Activated naive CD8-positive, alpha-beta T cell treated with anti-CD3 and anti-CD28 coated beads, Interleukin-2, amount 50 U/mL, for 16 hours (primary cell): ENCODE data around the gene CLEC11A.

Experiments
- DNase-seq: peaks from one replicate; pipeline ENCODE4 v3.0.0-alpha.2; 2020; ENCODE audit warnings: low read depth, low spot score

Gene CLEC11A

DNA sequence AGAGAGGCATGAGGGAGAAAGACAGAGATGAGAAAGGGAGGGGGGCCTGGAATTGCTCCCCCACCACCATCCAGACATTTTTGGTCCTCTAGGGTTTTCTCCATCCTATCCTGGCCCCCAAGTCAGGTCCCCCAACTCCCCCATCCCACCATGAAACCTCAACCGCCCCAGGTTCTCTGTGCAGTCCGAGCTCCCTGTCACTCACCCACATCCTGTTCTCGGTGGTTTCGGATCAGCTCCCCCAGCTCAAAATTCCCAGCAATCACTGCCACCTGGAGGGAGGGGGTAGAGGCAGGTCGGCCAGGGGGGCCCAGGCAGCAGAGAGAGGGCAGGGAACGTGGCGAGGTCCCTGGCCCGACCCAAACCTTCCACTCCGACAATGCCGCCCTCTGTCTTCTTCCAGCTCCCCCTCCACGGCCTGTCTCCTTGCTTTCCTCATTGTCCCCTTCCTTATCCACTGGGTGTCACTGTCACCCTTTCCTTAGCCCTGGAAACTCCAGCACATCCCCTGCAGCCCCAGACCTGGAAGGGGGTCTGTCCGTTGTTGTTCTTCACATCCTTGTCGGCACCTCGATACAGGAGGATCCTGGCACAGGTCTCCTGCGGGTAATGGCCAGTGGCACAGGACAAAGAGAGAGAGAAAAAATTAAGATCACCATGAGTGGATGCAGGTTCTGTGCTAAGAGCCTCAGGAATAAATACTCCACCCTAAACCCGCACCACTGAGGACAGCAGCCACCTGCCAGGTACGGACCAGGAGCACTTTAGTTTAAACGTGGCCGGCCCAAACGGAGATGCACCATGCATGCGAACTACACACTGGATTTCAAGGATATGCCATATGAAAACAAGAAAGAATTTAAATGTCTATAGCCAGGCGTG is 19.0 kb upstream of the CLEC11A start:
- no peak for DNase-seq

DNA sequence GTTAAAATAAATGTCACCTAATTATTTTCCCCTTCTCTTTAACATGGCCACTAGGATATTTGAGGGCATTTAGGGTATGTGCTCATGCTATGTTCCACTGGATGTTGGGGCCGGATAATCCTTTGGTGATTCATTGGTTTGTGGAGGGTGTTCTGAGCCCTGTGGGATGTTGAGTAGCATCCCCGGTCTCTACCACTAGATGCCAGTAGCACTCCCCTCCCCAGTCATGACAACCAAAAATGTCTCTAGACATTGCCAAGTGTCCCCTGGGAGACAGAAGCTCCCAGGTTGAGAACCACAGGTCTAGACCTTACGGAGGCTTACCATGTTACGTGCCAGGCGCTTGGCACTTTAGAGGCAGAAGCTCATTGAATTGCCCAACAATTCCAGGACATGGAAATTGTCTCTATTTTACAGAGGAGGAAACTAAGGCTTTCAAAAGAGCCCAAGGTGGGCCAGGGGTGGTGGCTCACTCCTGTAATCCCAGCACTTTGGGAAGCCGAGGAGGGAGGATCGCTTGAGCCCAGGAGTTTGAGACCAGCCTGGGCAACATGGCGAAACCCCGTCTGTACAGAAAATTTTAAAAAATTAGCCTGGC is 17.6 kb upstream of the CLEC11A start:
- DNase-seq: no peak

DNA sequence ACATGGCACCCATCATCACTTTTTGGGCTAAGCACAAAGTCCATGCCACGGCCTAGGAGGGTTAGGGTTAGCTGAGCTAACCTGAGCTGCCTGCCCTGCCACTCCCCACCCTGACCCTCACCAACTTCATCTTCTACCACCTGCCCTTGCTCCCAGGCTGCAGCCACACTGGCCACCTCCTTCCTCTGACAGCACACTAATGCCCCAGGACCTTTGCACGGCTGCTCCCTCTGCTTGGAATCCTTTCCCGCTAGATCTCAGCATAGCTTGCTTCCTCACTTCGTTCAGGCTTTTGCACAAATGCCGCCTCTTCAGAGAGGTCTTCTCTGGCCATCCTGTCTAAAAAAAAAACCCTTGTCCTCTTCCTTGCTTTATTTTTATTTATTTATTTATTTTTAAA is 16.8 kb upstream of the CLEC11A start:
- no peak for DNase-seq

DNA sequence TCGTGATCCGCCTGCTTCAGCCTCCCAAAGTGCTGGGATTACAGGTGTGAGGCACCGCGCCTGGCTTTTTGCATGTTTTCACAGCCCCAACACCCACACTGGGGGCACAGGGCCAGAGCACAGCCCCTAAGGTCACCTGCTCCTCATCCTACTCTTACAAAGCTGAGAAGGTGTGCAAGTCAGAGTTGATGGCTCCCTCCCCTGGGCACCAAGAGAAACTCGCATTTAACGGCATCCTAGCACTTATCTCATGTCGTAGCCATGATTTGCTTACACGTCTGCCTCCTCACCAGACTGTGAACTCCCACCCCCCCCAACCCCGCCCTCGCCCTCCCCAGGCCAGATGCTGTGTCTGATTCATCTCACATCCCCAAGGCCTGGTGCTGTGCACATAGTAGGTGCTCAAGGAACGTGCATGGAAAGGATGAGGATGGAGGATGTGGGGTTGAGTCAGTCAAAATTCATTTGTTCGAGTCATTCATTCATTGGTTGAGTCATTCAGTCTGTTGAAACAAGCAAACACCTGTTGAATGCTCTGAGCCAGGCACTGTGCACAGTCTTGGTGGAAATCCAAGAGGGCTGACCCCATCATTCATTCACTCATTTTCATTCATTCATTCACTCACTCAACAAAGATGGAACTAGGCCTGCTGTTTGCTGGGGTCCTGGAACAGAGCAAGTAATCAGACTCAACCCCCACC is 14.8 kb upstream of the CLEC11A start:
- DNase-seq: no peak

DNA sequence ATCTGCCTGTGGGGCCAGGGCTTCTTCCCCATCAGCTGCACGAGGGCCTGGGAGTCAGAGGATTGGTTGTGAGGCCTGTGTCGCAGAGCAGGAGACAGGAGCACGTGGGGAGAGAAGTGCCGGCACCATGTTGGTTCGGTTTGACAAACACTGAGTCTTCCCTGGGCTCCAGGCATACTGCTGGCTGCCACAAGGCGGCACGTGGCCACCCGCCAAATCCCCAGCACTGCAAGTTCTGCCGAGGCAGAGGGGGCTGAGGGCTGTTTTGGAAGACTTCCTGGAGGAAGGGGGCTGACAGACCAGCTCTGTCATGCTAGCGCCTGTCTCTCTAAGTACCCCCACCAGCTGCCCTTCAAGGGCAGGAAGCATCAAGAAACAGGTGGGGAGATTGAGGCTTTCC is 13.1 kb upstream of the CLEC11A start:
- DNase-seq: no peak

DNA sequence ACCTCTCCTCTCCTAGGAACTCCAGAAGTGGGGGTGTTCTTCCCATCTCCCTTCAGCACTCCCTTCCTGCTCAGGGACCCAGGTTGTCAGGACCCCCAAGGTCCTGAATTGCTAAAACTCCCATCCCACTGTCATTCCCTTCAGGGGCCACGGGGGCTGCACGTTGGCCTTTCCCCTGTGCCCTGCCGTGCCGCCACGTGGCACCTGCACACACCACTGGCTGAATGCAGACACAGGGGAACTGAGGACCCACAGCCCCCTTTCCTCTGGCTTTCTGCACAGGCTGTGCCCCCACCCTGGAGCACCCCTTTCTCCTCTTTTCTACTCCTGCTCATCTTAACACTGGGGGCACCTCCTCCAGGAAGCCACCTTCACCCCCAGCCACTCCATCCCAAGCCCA is 12.6 kb upstream of the CLEC11A start:
- no peak for DNase-seq

DNA sequence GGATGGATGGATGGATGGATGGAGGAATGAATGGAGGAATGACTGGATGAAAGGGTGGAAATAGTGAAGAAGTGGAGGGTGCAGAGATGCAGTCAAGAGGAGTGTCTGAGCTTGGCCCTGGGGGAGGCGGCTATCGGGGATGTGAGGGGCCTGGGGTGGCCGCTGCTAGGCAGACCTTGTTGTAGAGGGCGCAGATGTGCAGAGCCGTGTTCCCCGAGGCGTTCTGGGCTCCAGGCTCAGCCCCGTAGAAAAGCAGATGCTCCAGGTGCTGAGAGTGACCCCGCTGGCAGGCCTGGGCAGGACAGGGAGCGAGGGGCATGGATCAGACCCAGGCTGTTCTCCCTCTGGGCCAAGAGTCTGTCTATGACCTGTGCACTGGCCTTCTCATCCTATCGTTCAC is 12.0 kb upstream of the CLEC11A start:
- DNase-seq: no peak

DNA sequence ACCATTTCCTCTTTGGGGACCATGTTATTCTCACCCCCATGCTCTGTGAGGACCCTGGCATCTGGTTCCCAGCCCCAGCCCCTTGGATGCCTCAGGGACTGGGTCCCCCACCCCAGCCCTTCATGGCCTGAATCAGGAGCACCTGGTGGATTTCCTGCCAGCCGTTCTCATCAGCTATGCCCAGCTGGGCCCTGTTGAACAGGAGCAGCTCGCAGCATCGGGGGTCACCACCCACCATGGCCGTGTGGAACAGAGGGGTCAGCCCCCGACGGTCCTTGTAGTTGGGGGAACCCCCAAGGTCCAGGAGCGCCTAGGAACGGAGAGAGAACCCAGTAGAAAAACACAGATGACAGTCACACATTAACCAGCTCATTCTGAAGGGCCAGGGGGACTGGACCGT is 11.4 kb upstream of the CLEC11A start:
- DNase-seq: no peak

DNA sequence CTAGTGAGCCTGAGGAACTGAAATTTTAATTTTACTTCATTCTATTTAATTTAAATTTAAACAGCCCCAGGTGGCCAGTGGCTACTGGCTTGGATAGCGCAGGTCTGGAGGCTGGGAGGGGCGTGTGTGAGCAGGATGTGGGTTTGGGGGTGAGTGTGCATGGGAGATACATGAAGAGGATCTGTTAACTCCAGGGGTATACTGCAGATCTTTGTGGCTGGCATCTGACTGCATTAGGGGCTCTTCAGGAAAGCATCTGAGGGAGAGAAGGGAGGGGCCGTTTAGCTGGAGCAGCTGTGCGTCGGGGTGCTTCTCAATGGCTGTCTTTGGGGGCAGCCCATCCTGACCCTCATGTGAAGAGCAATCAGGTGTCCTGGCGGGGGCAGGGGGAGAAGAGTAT is 10.3 kb upstream of the CLEC11A start:
- no peak for DNase-seq

DNA sequence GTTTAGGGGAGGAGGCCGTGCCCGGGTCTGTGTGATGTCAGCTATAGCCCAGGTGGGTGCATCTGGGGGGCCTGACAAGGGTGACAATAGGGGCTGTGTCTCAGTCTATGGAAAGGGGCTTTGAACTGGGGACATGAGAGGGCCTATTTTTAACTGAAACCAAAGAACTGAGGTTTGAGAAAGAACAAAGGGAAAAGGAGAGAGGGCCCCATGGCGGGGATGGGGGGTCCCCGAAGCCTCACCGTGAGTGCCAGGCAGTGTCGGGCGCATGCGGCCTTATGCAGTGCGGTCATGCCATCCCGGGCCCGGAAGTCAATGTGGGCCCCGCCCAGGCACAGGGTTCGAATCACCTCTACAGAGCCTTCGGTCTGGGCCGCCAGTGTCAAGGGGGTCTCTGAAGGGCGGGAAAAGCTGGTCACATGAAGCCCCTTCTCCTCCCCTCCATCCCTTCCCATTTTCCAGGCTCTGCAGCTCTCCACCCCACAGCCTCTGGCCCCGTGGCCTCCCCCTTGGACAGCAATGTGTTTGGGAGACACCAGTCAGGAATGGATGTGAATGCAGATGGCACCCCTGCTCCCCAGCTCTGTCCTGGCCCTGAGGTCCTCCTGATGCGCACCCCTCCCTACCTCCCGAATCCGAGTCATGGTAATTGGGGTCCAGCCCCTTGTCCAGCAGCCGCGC is 9.5 kb upstream of the CLEC11A start:
- DNase-seq: no peak

DNA sequence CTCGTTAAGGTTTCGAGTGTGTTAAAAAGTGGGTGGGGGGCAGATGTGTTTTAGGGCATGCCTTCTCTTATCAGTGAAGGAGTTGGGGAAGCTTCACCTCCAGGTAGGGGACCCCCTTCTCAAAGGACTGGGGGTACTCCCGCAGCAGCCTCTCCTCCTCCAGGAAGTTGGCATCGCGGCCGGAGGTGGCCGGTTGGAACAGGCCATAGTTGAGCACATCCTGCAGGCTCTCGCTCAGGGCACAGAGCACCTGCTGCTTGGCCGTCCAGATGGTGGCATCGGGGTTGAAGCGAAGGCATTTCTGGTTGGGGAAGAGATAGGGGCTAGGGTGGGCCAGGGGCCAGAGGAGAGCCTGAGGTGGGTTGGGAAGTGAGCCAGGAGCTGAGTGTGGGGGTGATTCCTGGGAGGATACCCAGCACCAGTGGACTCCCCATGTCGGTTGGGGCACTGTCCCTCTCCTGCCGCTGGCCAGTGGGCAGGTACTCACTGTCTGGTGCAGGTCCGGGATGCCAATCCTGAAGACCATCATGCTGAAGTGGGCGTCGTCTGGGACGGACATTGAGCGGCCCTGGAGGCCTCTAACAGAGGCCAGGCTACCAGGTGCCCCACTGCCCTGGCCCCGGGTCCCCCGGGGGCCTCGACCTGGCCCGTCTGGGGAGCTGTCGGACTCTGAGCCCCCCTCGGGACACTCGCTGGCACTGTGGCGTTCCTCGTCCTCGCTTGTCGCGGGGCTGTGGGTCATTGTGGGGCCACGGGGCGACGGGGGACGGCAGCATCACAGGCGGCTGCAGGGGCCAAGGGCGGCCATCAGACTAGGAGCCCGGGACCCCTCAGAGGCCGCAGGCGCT is 6.8 kb upstream of the CLEC11A start:
- DNase-seq: no peak

DNA sequence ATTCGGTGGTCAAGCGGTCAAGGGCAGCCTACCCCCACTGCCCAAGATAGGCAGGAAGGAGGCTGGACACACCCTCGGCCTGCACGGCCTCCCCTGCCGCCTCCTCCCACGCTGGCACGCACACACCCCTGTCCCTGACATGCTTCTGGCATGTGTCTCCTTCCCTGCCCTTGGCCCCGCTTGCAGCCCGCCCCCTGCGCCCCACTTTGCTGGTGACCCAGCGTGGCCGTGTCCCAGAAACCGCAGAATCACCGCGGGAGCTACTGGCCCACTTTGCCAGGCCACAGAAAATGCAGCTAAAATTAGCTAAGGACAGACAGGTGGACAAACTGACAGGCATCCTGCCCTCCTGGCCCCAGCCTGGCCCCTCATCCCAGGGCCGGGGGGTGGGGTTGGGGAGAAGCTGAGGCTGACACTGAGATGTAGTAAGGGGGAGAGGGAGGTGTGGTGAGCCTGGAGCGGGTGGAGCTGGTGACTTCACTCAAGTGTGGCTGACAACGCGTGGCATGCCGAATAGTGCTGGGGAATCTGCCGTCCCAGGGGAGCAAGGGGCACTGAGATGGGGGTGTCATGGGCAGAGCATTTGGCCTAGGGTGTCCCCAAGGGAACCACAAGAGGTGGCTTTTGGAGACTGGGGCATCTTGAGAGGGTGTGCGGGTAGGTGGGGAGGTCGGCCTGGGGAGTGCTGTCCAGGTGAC is 6.0 kb upstream of the CLEC11A start:
- no peak for DNase-seq

DNA sequence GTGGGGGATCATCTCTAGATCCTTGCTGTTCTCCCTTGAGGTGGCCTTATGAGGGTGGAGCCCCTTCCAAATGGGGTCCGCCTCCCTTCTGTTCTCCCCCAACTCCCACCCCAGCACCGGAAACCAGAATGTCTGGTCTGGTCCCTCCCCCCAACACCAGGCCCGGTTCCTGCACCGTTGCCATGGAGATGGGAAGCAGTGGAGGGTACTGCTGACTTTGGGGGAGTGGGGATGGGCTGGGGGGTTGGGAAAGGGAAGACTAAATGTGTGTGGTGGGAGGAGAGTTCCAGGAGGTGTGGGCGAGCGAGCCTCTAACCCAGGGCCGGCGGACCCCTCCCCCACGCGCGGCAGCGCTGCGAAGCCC is 5.3 kb upstream of the CLEC11A start:
- DNase-seq: no peak

DNA sequence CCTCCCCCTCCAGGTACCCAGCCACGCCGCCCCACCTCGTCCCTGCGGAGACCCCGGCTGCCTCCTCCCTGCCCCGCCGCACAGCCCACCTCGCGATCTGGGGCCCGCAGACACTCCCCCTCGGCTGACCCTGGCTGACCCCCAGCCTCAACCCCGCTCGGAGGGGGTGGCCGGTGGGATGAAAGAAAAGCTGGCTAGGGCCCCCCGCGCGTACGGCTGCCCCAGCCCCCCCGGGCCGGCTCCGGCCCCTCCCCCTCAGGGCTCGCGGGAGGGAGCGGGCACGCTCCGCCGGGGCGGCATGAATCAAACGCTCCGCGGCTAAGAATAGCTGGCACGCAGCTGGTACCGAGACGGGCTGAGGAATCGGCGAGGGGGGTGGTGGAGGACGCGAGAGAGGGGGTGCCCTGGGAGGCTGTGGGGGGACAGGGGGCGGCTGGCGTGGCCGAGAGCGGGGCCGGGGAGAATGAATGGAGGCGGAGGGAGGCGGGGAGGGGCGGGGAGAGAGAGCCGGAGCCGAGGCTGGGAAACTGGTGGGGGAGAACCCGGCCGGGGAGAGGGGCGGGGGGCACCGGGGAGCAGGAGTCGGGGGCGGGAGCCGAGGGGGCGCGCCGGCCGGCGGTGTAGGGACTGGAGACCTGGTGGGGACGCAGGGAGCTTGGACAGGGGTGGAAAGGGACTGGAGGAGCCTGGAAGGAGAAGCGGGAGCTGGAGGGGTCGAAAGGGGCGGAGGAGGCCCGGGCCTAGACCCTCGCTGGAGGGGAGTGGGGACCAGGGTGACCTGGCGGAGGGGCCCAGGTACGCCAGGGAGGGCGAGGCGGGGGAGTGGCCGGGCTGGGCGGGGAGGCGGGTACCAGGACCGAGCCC is 4.7 kb upstream of the CLEC11A start:
- DNase-seq: no peak

DNA sequence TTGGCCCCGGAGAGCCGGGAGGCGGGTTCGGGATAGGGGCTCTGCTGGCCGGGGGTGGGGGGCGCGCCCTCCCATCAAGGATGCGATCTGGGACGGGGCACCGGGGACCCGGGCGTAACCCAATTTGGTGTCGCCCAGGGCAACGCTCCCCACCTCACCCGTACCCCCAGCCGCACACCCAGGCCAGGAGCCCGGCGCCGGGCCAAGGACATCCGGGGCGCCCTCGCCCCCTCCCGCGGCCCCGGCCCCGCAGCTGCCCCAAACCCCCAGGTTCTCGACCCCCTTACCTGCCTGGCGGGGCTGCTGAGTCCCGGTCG is 4.1 kb upstream of the CLEC11A start:
- DNase-seq: no peak

DNA sequence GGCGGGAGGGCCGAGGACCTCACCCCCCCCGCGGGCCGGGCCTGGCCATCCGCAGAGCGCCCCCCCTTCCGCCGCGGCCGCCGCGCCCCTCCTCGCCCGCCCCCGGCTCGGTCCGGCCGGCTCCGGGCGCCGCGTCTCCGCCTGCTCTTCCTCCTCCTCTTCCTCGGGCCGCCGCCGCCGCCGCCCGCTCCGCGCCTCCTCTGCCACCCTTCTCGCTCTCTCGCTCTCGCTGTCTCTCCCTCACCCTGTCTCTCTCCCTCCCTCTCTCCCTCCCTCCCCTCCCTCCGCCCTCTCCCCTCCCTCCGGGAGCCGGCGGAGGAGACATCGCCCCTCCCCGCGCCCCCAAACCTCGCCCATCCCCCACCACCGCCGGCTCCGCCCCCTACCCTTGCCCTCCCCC is 3.6 kb upstream of the CLEC11A start, which contains the start of gene SHANK1:
TSS of gene SHANK1 (minus strand) at position 237 of the 400 bp plus-strand sequence. CDS start 2,883 bp downstream, outside the sequence.
- no peak for DNase-seq

DNA sequence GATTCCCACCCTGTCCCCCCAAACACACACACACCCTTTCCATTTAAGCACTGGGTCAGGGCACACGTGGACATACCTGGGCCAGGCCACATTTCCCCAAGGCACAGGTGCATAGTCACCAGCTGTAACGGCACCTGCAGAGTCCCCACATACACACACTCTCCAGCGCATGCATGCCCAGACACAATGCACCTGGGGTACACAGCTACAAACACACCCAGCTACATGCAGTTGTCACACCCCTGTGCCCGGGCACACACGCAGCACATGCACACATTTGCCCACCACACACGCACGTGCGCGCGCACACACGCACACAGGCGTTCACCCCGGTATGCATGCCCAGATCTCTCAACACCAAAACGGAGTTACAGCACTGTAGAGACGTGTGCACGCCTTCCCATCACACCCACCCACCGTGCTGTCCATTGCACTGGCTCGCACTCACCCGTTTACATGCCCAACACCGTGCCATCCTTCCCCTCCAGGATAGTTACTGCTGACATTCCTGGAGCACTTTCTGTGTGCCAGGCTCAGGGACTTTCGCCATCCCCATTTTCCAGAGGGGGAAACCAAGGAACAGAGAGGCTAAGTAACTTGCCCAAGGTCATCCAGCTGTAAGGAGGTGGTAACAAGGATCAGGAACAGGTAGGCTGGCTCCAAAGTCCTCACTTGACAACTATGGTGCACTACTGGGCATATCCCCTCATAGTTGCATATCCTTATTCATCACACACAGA is 2.8 kb upstream of the CLEC11A start:
- DNase-seq: no peak

DNA sequence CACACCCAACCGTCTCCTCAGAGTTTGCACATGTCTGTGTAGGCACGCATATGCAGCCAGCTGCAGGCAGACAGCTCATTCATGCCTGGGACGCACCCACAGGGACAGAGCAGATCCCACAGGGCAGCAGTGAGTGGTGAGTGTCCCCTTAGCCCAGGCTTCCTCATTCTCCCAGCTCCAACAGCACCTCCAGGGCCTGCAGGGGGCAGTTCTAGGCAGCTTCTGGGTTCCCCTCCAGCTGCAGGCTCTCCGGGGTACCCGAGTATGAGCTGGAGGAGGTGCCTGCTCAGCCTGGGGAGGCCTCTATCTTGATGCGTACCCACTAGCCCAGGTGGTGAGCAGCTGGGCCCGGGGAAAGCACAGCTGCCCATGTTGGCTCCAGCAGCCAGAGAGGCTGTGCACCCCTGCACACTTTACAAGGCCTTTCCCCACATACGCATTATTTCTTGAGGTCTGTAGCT is 2.2 kb upstream of the CLEC11A start:
- no peak for DNase-seq
